HG02840 (cell line): ENCODE data around the gene ISLR2.

Experiments
- ATAC-seq: cut with Tn5 transposase; IDR thresholded peaks from one replicate; pipeline ENCODE4 v1.9.1; 2021; ENCODE audit warnings: mild to moderate bottlenecking, moderate library complexity, moderate number of reproducible peaks; ENCODE audit not compliant: unreplicated experiment, low FRiP score

The ISLR2 gene

GRCh38 chr15:74175271-74176191 lies 45.1 kb downstream of the ISLR2 start:
- ATAC-seq = no peak

- no peak for ATAC-seq
These were observed 46.2 kb downstream of the ISLR2 start for GRCh38 chr15:74176262-74177214.

GRCh38 chr15:74178326-74179100 lies 48.1 kb downstream of the ISLR2 start:
- ATAC-seq = no peak

GRCh38 chr15:74179101-74179841 lies 48.9 kb downstream of the ISLR2 start:
- ATAC-seq = no peak

GRCh38 chr15:74179983-74180880 lies 49.8 kb downstream of the ISLR2 start:
- no peak for ATAC-seq

GRCh38 chr15:74180881-74181602 lies 50.7 kb downstream of the ISLR2 start:
- ATAC-seq = no peak

- ATAC-seq = no peak
These were observed 51.7 kb downstream of the ISLR2 start for GRCh38 chr15:74182131-74182530.

GRCh38 chr15:74184582-74185091 lies 54.3 kb downstream of the ISLR2 start:
- no peak for ATAC-seq

- no peak for ATAC-seq
These were observed 55.4 kb downstream of the ISLR2 start for GRCh38 chr15:74185710-74186348.
